ENCODE data around the gene ZDHHC13.

DNA sequence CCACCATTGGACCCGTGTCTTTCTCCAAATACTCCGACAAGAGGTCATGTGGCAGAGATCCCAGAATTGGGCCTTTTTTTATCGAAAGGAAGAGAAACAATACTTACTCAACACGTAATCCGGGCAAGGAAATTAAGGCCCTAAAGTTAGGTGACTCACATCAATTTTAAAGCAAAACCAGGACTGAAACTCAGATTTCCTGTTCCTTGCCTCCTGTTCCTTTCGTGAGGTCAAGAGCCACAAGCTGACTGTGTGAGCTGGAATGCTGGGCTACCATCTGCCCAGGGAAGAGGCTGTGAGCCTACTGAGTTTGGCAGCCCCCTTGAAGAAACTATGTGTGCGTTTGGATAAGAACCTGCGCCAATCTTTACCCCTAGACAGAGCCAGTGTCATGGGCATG, 29.3 kb upstream of the ZDHHC13 start:
- TF ChIP-seq, protein P1, sequence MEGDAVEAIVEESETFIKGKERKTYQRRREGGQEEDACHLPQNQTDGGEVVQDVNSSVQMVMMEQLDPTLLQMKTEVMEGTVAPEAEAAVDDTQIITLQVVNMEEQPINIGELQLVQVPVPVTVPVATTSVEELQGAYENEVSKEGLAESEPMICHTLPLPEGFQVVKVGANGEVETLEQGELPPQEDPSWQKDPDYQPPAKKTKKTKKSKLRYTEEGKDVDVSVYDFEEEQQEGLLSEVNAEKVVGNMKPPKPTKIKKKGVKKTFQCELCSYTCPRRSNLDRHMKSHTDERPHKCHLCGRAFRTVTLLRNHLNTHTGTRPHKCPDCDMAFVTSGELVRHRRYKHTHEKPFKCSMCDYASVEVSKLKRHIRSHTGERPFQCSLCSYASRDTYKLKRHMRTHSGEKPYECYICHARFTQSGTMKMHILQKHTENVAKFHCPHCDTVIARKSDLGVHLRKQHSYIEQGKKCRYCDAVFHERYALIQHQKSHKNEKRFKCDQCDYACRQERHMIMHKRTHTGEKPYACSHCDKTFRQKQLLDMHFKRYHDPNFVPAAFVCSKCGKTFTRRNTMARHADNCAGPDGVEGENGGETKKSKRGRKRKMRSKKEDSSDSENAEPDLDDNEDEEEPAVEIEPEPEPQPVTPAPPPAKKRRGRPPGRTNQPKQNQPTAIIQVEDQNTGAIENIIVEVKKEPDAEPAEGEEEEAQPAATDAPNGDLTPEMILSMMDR (IDR thresholded peaks at IDR 0.05), result no peak
- TF ChIP-seq POLR2A (IDR thresholded peaks at IDR 0.05), result no peak

All from thyroid gland (tissue), 4 donors.